22Rv1 (cell line): Measurements from ENCODE around the gene KCTD12.

Source experiments
- H3K27ac ChIP-seq: fragments of 450-650 bp; 2 replicates; pipeline ENCODE4 v1.5.1; 2017
- CTCF ChIP-seq: fragments of 450-650 bp; IDR thresholded peaks from 2 replicates; pipeline ENCODE4 v1.5.1; 2017; ENCODE audit warnings: mild to moderate bottlenecking
- ZFX ChIP-seq: fragments of 450-650 bp; IDR thresholded peaks from 2 replicates; pipeline ENCODE4 v1.6.1; 2017; ENCODE audit warnings: antibody characterized with exemption, borderline replicate concordance

Gene KCTD12

GRCh38 chr13:76871432-76871831 lies 14.8 kb downstream of the KCTD12 start:
- H3K27ac ChIP-seq, result no peak overlapping the region
- TF ChIP-seq ZFX (no peak), CTCF (no peak)

- no peak overlapping the region for H3K27ac ChIP-seq
- TF ChIP-seq CTCF (no peak), ZFX (no peak)
Observed at GRCh38 chr13:76868371-76868770, 17.8 kb downstream of the KCTD12 start.

GRCh38 chr13:76865996-76866503 lies 20.2 kb downstream of the KCTD12 start:
- no peak overlapping the region for H3K27ac ChIP-seq
- TF ChIP-seq ZFX (no peak), CTCF (no peak)

GRCh38 chr13:76865109-76865508 lies 21.1 kb downstream of the KCTD12 start:
- TF ChIP-seq ZFX (no peak), CTCF (no peak)

GRCh38 chr13:76864259-76864658 lies 21.9 kb downstream of the KCTD12 start:
- TF ChIP-seq ZFX (no peak), CTCF (no peak)
- H3K27ac ChIP-seq, result no peak overlapping the region

More at GRCh38 chr13:76865109-76865508, 21.1 kb downstream of the KCTD12 start:
- H3K27ac ChIP-seq, result no peak overlapping the region

- no peak overlapping the region for H3K27ac ChIP-seq
- no peak for TF ChIP-seq ZFX
- TF ChIP-seq CTCF, result no peak
Observed at GRCh38 chr13:76863022-76863421, 23.2 kb downstream of the KCTD12 start.

- TF ChIP-seq CTCF (no peak), ZFX (no peak)
- no peak overlapping the region for H3K27ac ChIP-seq
Observed at GRCh38 chr13:76861859-76862258, 24.3 kb downstream of the KCTD12 start.
